ENCODE measurements around the gene PRKRA.

DNA sequence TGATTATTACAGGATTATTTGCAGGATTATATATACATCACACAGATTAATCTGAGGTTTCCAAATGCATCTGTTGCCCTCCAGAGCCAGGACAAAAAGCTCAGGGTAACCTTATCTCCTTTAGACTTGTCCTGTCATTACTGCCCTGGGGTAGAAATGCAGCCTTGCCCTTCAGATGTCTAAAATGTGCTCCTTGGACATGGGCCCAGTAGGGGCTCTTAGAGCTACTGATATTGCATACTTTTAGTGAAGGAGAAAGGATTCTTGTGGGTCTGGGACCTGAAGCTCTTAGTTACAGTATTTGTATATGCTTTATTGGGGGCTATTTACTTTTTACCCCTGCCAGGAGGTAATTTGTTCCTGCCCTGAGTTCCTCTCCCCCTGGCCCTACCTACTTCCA, 56.1 kb downstream of the PRKRA start:
- no peak for TF ChIP-seq SP1 (IDR thresholded peaks at IDR 0.05)
- TF ChIP-seq CTBP1 (IDR thresholded peaks at IDR 0.05; ENCODE audit: borderline replicate concordance): no peak
- TF ChIP-seq ZNF384 (IDR thresholded peaks at IDR 0.05): no peak
- no peak for TF ChIP-seq BHLHE40 (IDR thresholded peaks at IDR 0.05; ENCODE audit: borderline replicate concordance)
- TF ChIP-seq ARNT (IDR thresholded peaks at IDR 0.05): no peak
- TF ChIP-seq, protein P1, sequence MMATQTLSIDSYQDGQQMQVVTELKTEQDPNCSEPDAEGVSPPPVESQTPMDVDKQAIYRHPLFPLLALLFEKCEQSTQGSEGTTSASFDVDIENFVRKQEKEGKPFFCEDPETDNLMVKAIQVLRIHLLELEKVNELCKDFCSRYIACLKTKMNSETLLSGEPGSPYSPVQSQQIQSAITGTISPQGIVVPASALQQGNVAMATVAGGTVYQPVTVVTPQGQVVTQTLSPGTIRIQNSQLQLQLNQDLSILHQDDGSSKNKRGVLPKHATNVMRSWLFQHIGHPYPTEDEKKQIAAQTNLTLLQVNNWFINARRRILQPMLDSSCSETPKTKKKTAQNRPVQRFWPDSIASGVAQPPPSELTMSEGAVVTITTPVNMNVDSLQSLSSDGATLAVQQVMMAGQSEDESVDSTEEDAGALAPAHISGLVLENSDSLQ (IDR thresholded peaks at IDR 0.05): no peak

Data from HEK293T (cell line).